ENCODE results near the gene SLC16A14.

DNA sequence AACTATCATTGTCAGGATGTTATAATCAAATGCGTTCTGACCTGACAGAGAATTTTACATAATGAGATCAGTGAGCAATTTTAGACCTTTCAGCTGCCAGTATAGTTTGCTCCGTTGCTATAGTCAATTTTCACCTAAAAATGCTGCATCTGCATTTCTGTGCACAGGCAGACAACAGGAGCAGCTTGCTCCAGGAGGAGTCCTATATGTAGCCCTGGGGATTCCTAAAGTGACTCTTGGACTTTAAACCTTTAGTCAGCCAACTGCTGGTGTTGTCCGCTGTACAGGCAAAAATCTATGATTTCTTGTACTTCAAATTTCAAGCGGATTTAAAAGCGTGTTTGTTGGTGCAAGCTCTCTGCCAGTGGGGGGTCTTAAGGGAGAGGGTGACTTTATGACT is 25.7 kb downstream of the SLC16A14 start:
- no peak for TF ChIP-seq SUZ12 (IDR thresholded peaks at IDR 0.05; ENCODE audit: low read length)
- no peak for TF ChIP-seq CEBPB (IDR thresholded peaks at IDR 0.05; ENCODE audit: low read depth, low read length)
- no peak for TF ChIP-seq USF2 (IDR thresholded peaks at IDR 0.05; ENCODE audit: low read length)
- no peak for TF ChIP-seq MAFK (IDR thresholded peaks at IDR 0.05; ENCODE audit: low read depth, low read length)
- no peak for TF ChIP-seq SRF (IDR thresholded peaks at IDR 0.05; ENCODE audit: low read depth, low read length)
